ENCODE measurements around the gene SFXN4. TPM values are rescaled to one million over a fixed set of nuclear protein-coding genes. Genes with fewer than 3 reads are reported as not detected.

SFXN4 gene
- total and polyA plus RNA-seq, 9 of the 15 experiments (the other 6 are each of a cell fraction or from before 2014, with no cell fraction given): 40.1 to 97.8 (median 54.5) TPM

- TF ChIP-seq UBTF (IDR thresholded peaks at IDR 0.05; ENCODE audit: borderline replicate concordance in 1 of 2, low read depth in 2 of 2, low read length in 2 of 2) (no peak), ZNF518B (CRISPR knock-in tag; IDR thresholded peaks at IDR 0.05) (no peak), E2F8 (IDR thresholded peaks at IDR 0.05; ENCODE audit: low read depth, partially characterized antibody) (no peak), KHSRP (IDR thresholded peaks at IDR 0.05) (no peak), NCOA6 (IDR thresholded peaks at IDR 0.05) (no peak), ESRRA (IDR thresholded peaks at IDR 0.05; ENCODE audit: borderline replicate concordance, low read depth) (0 out of 2 replicates have a peak, but pooled peaks have one; percentile 10), NRF1 (conservative IDR thresholded peaks at IDR 0.05 in 1 of 2, IDR thresholded peaks at IDR 0.05 in 1 of 2) (peak; percentile 92 to 94), E2F1 (CRISPR knock-in tag; IDR thresholded peaks at IDR 0.05) (no peak; the same call in 1 of the 2 replicates), TAF7 (tag; IDR thresholded peaks at IDR 0.05) (peak; percentile 87), TAF1 (IDR thresholded peaks at IDR 0.05; ENCODE audit: control insufficient read depth, extremely low read depth, insufficient read depth, low read length, severe bottlenecking) (peak; percentile 97), BCOR (IDR thresholded peaks at IDR 0.05) (no peak), C11orf30 (IDR thresholded peaks at IDR 0.05; ENCODE audit: low read depth) (peak; percentile 50), PHF21A (IDR thresholded peaks at IDR 0.05; ENCODE audit: borderline replicate concordance, low read depth) (no peak), ZBTB2 (IDR thresholded peaks at IDR 0.05) (peak; percentile 87), FOXM1 (IDR thresholded peaks at IDR 0.05; ENCODE audit: low read depth) (no peak), FOXM1 (CRISPR knock-in tag; IDR thresholded peaks at IDR 0.05; ENCODE audit: low read depth) (no peak)
These were observed 13.0 kb upstream of the SFXN4 start, which contains the start of gene PRDX3 (continued) for GRCh38 chr10:119178372-119179119.
